H1 (cell line): Measurements from ENCODE around the gene SMYD1. TPM values are rescaled to one million over a fixed set of nuclear protein-coding genes. Genes with fewer than 3 reads are reported as not detected.

ENCODE experiments used
- ASH2L ChIP-seq: fragments of 200-600, 300-600 bp; sonication (generic); IDR thresholded peaks from one replicate; pipeline ENCODE4 v1.7.1; 2017; ENCODE audit warnings: low read length
- E2F6 ChIP-seq: IDR thresholded peaks from 2 replicates; pipeline ENCODE4 v1.6.1; 2012; ENCODE audit warnings: inconsistent platforms
- JUND ChIP-seq: IDR thresholded peaks from 2 replicates; pipeline ENCODE4 v1.6.1; 2011; ENCODE audit warnings: mild to moderate bottlenecking, improper control_type of control experiment, low read length
- KDM1A ChIP-seq: fragments of 200-600, 300-600 bp; sonication (generic); IDR thresholded peaks from 2 replicates; pipeline ENCODE4 v1.7.1; 2016; ENCODE audit warnings: mild to moderate bottlenecking, low read length, borderline replicate concordance
- SRF ChIP-seq: IDR thresholded peaks from 2 replicates; pipeline ENCODE4 v1.6.1; 2011; ENCODE audit warnings: mild to moderate bottlenecking, low read depth, low read length, moderate library complexity
- TBP ChIP-seq: IDR thresholded peaks from 2 replicates; pipeline ENCODE4 v1.6.1; 2011; ENCODE audit warnings: low read depth, low read length, improper control_type of control experiment
- microRNA-seq, 2 experiments: library from miRNA; unstranded; fragments of <30 nt; microRNA quantifications; one replicate each; pipeline versions ENCODE4 to v1.2.0, GENCODE V29; 2016 to 2020; ENCODE audit warnings: borderline microRNAs expressed in 2 of 2, borderline number of aligned reads in 2 of 2, borderline replicate concordance in 1 of 2
- polyA plus RNA-seq, 7 experiments: library from polyadenylated mRNA; depleted of rRNA in 3 of 7; stranded (reverse) in 5 of 7; unstranded in 2 of 7; fragments of >200 nt in 5 of 7; fragments of 200-250 nt in 2 of 7; gene quantifications; 1 replicate in 5 of 7; 2 replicates in 1 of 7; 4 replicates in 1 of 7; pipeline versions ENCODE4 v1.2.1 to v1.2.3, GENCODE V29; 2011 to 2013; ENCODE audit warnings: missing spikeins in 2 of 7, mixed read lengths in 2 of 7
- small RNA-seq: library from polyadenylated mRNA; stranded (forward); fragments of <200 nt; extraction: miRNeasy Mini kit (QIAGEN cat#:217004); gene quantifications from one replicate; pipeline ENCODE3, GENCODE V24; 2013; ENCODE audit not compliant: insufficient read depth
- total RNA-seq: library from RNA; stranded (reverse); fragmentation: NEBNext Ultra II Directional; extraction: Animal tissue kit (Norgen Biotek cat#: 25700); gene quantifications from 2 replicates; pipeline ENCODE4 v1.2.1, GENCODE V29; 2021

SMYD1 gene
- total and polyA plus RNA-seq, 2 of the 8 experiments (the other 6 are each of a cell fraction or from before 2014, with no cell fraction given) = 0.06 TPM; not detected in 1

GRCh38 chr2:88161446-88162244 lies 94.0 kb downstream of the SMYD1 start (continued):
- TF ChIP-seq E2F6 (no peak), ASH2L (no peak), TBP (no peak), KDM1A (no peak), JUND (no peak), SRF (no peak)

Small RNAs within 50 kb of the gene (microRNA-seq; reads per million reads assigned to microRNA genes)
- 0 reads per million in 2 experiments for gene MIR4780

Small RNAs within 50 kb of the gene (small RNA-seq; reads per million reads assigned to genes)
- not detected for gene MIR4780

Other genes with a start within 250 kb of the SMYD1 start
- 9.3 and 9.7 TPM in 2 replicates for gene RGPD2, start 242.0 kb upstream of the SMYD1 start, total RNA-seq
- gene RGPD2, start 242.0 kb upstream of the SMYD1 start, polyA plus RNA-seq (2011; rRNA removed) = 1.6 and 2.1 TPM in 2 replicates
- 6.6 and 8.3 TPM in 2 replicates for gene RNU2-63P, start 51.3 kb upstream of the SMYD1 start, total RNA-seq
- not detected in 2 replicates for gene RNU2-63P, start 51.3 kb upstream of the SMYD1 start, polyA plus RNA-seq (2011; rRNA removed)
- 7.7 and 8.5 TPM in 2 replicates for gene KRCC1, start 12.0 kb upstream of the SMYD1 start, total RNA-seq
- 2.1 and 5.1 TPM in 2 replicates for gene KRCC1, start 12.0 kb upstream of the SMYD1 start, polyA plus RNA-seq (2011; rRNA removed)
- gene FABP1, start 60.2 kb downstream of the SMYD1 start, total RNA-seq = not detected in 2 replicates
- 0.09 TPM in 1 of 2 replicates, not detected in the other for gene FABP1, start 60.2 kb downstream of the SMYD1 start, polyA plus RNA-seq (2011; rRNA removed)
- 4.6 TPM in 2 replicates for gene THNSL2, start 102.5 kb downstream of the SMYD1 start, total RNA-seq
- gene THNSL2, start 102.5 kb downstream of the SMYD1 start, polyA plus RNA-seq (2011; rRNA removed) = 7.0 and 8.0 TPM in 2 replicates